HG03139 (cell line): Measurements from ENCODE around the gene ARHGEF10L.

Experiments used
- ATAC-seq: cut with Tn5 transposase; IDR thresholded peaks from one replicate; pipeline ENCODE4 v1.9.1; 2021; ENCODE audit not compliant: unreplicated experiment

ARHGEF10L gene

GRCh38 chr1:17653728-17654351 lies 114.3 kb downstream of the ARHGEF10L start:
- ATAC-seq, result no peak

GRCh38 chr1:17654519-17654918 lies 115.0 kb downstream of the ARHGEF10L start:
- no peak for ATAC-seq

- ATAC-seq, result no peak
Measured at GRCh38 chr1:17655169-17655568, 115.7 kb downstream of the ARHGEF10L start.

- no peak for ATAC-seq
Measured at GRCh38 chr1:17655922-17656321, 116.4 kb downstream of the ARHGEF10L start.

GRCh38 chr1:17657436-17657835 lies 117.9 kb downstream of the ARHGEF10L start:
- ATAC-seq, result no peak

- ATAC-seq, result no peak
Measured at GRCh38 chr1:17658837-17659236, 119.3 kb downstream of the ARHGEF10L start.

- ATAC-seq, result no peak
Measured at GRCh38 chr1:17661546-17662157, 122.2 kb downstream of the ARHGEF10L start.

GRCh38 chr1:17662296-17662695 lies 122.8 kb downstream of the ARHGEF10L start:
- no peak for ATAC-seq

- no peak for ATAC-seq
Measured at GRCh38 chr1:17662786-17663185, 123.3 kb downstream of the ARHGEF10L start.

- no peak for ATAC-seq
Measured at GRCh38 chr1:17663646-17664045, 124.1 kb downstream of the ARHGEF10L start.

- ATAC-seq, result no peak
Measured at GRCh38 chr1:17664322-17664721, 124.8 kb downstream of the ARHGEF10L start.

GRCh38 chr1:17665054-17665453 lies 125.6 kb downstream of the ARHGEF10L start:
- no peak for ATAC-seq

GRCh38 chr1:17665950-17666720 lies 126.6 kb downstream of the ARHGEF10L start:
- ATAC-seq, result no peak

- ATAC-seq, result no peak
Measured at GRCh38 chr1:17667641-17668040, 128.1 kb downstream of the ARHGEF10L start.

- no peak for ATAC-seq
Measured at GRCh38 chr1:17668195-17668594, 128.7 kb downstream of the ARHGEF10L start.

- ATAC-seq, result no peak
Measured at GRCh38 chr1:17668624-17669175, 129.2 kb downstream of the ARHGEF10L start.

- no peak for ATAC-seq
Measured at GRCh38 chr1:17669305-17669704, 129.8 kb downstream of the ARHGEF10L start.

- no peak for ATAC-seq
Measured at GRCh38 chr1:17669866-17670451, 130.5 kb downstream of the ARHGEF10L start.

GRCh38 chr1:17670587-17671313 lies 131.3 kb downstream of the ARHGEF10L start:
- ATAC-seq, result no peak

- ATAC-seq, result no peak
Measured at GRCh38 chr1:17671314-17671705, 131.8 kb downstream of the ARHGEF10L start.

GRCh38 chr1:17671741-17672140 lies 132.2 kb downstream of the ARHGEF10L start:
- ATAC-seq, result no peak
